A549 (cell line): ENCODE results near the gene IGFBP4. TPM values are rescaled to one million over a fixed set of nuclear protein-coding genes. Genes with fewer than 3 reads are reported as not detected.

Experiments
- ATAC-seq, 2 experiments: fragments of 200-7000 bp in 1 of 2; fragments of >200 bp in 1 of 2; cut with Nextera tagmentation in 1 of 2; cut with Tn5 transposase in 1 of 2; 3 replicates each; pipeline versions ENCODE4 v1.8.0 to v1.9.1; 2018 to 2020; ENCODE audit warnings: mild to moderate bottlenecking in 1 of 2, moderate library complexity in 1 of 2
- CTCF ChIA-PET: fragments of 300-600 bp; sonication (Branson Sonifier 250); formaldehyde crosslinking; extraction: SDS; loops from one replicate; lab custom pipeline; 2021; ENCODE audit warnings: antibody characterized with exemption, inconsistent platforms; lab: Yijun Ruan, JAX
- POLR2A ChIA-PET: fragments of 350-600 bp; formaldehyde crosslinking; extraction: SDS; loops from one replicate; lab custom pipeline; 2021; ENCODE audit warnings: antibody characterized with exemption, inconsistent platforms; lab: Yijun Ruan, JAX
- DNase-seq, 2 experiments: peaks; one replicate each; pipeline versions ENCODE4 v3.0.0 to v3.0.0-alpha.2; 2011 to 2016; ENCODE audit warnings: low read depth in 1 of 2, low spot score in 1 of 2
- FAIRE-seq: peaks from 2 replicates; lab custom pipeline; 2011; peaks lifted over from hg19 to GRCh38; lab: Jason Lieb, UNC
- H3K27ac ChIP-seq, 2 experiments: fragments of >200 bp; sonication (Bioruptor Twin); formaldehyde crosslinking; 3 replicates each; pipeline ENCODE4 v1.5.1; 2016 to 2017
- H3K4me1 ChIP-seq: fragments of >200 bp; sonication (Bioruptor Twin); formaldehyde crosslinking; 3 replicates; pipeline ENCODE4 v1.6.1; 2016
- H3K4me2 ChIP-seq: fragments of >200 bp; sonication (Bioruptor Twin); formaldehyde crosslinking; 3 replicates; pipeline ENCODE4 v1.6.1; 2016
- H3K4me3 ChIP-seq: fragments of >200 bp; sonication (Bioruptor Twin); formaldehyde crosslinking; 3 replicates; pipeline ENCODE4 v1.5.1; 2016
- H3K9me3 ChIP-seq: fragments of >200 bp; sonication (Bioruptor Twin); formaldehyde crosslinking; 3 replicates; pipeline ENCODE4 v1.6.1; 2016
- ATOH8 ChIP-seq: fragments of 250-450 bp; sonication (Bioruptor Pico); IDR thresholded peaks from 2 replicates; pipeline ENCODE4 v1.5.0; 2020; ENCODE audit warnings: low read depth, mild to moderate bottlenecking, moderate library complexity
- BCL3 ChIP-seq: fragments of >200 bp; sonication (Bioruptor Twin); formaldehyde crosslinking; IDR thresholded peaks from 3 replicates; pipeline ENCODE4 v1.6.1; 2016
- BHLHE40 ChIP-seq: IDR thresholded peaks from 2 replicates; pipeline ENCODE4 v1.6.1; 2012; ENCODE audit warnings: low read depth, low read length, inconsistent platforms
- CBX2 ChIP-seq: fragments of 200-600 bp; sonication (generic); IDR thresholded peaks from 2 replicates; pipeline ENCODE4 v1.6.1; 2016; ENCODE audit warnings: low read depth, mild to moderate bottlenecking, borderline replicate concordance
- CBX8 ChIP-seq: fragments of 200-600 bp; sonication (generic); IDR thresholded peaks from 2 replicates; pipeline ENCODE4 v1.6.1; 2016
- CHD4 ChIP-seq: fragments of 200-600 bp; sonication (generic); IDR thresholded peaks from 2 replicates; pipeline ENCODE4 v1.6.1; 2016; ENCODE audit warnings: antibody characterized with exemption, mild to moderate bottlenecking, borderline replicate concordance
- EHF ChIP-seq: fragments of 250-450 bp; sonication (Bioruptor Pico); IDR thresholded peaks from 2 replicates; pipeline ENCODE4 v1.5.0; 2020; ENCODE audit warnings: mild to moderate bottlenecking
- GATA3 ChIP-seq: IDR thresholded peaks from 2 replicates; pipeline ENCODE4 v1.6.1; 2012; ENCODE audit warnings: borderline replicate concordance
- HEYL ChIP-seq: fragments of 250-450 bp; sonication (Bioruptor Pico); IDR thresholded peaks from 2 replicates; pipeline ENCODE4 v1.8.0; 2021; ENCODE audit warnings: mild to moderate bottlenecking, moderate library complexity
- HMGXB4 ChIP-seq: fragments of 250-450 bp; sonication (Bioruptor Pico); IDR thresholded peaks from 2 replicates; pipeline ENCODE4 v1.5.0; 2021; ENCODE audit warnings: mild to moderate bottlenecking, moderate library complexity, borderline replicate concordance
- HOXB13 ChIP-seq: fragments of 250-450 bp; sonication (Bioruptor Pico); IDR thresholded peaks from 2 replicates; pipeline ENCODE4 v1.5.0; 2020; ENCODE audit warnings: low read depth, mild to moderate bottlenecking, moderate library complexity
- HOXB5 ChIP-seq: fragments of 250-450 bp; sonication (Bioruptor Pico); IDR thresholded peaks from 2 replicates; pipeline ENCODE4 v1.5.0; 2020; ENCODE audit warnings: mild to moderate bottlenecking, moderate library complexity
- JUN ChIP-seq, 2 experiments: fragments of >200 bp; sonication (Bioruptor Twin); formaldehyde crosslinking; IDR thresholded peaks; 2 replicates in 1 of 2; 3 replicates in 1 of 2; pipeline ENCODE4 v1.6.1; 2016 to 2017
- JUNB ChIP-seq: fragments of >200 bp; sonication (Bioruptor Twin); formaldehyde crosslinking; IDR thresholded peaks from 2 replicates; pipeline ENCODE4 v1.6.1; 2016
- MAFK ChIP-seq: fragments of 450-650 bp; IDR thresholded peaks from 2 replicates; pipeline ENCODE4 v1.6.1; 2014; ENCODE audit not compliant: partially characterized antibody
- MAX ChIP-seq: IDR thresholded peaks from 2 replicates; pipeline ENCODE4 v1.6.1; 2012
- MAZ ChIP-seq: fragments of 150-350 bp; IDR thresholded peaks from 2 replicates; pipeline ENCODE4 v1.6.1; 2014; ENCODE audit warnings: antibody characterized with exemption, low read depth, low read length, borderline replicate concordance
- MYC ChIP-seq: IDR thresholded peaks from 2 replicates; pipeline ENCODE4 v1.6.1; 2012; ENCODE audit warnings: mild to moderate bottlenecking, inconsistent platforms, low read length, improper control_type of control experiment, borderline replicate concordance
- NFE2L2 ChIP-seq: fragments of 150-350 bp; conservative IDR thresholded peaks from 2 replicates; pipeline ENCODE4 v1.6.1; 2014; ENCODE audit warnings: low read length
- NR3C1 ChIP-seq: fragments of >200 bp; sonication (Bioruptor Twin); formaldehyde crosslinking; IDR thresholded peaks from 3 replicates; pipeline ENCODE4 v1.6.1; 2017
- PBX3 ChIP-seq: IDR thresholded peaks from 2 replicates; pipeline ENCODE4 v1.6.1; 2012
- POLR2AphosphoS2 ChIP-seq: conservative IDR thresholded peaks from 2 replicates; pipeline ENCODE4 v1.6.1; 2012; ENCODE audit warnings: low read length, improper control_type of control experiment, inconsistent platforms
- RFX5 ChIP-seq: fragments of 450-650 bp; IDR thresholded peaks from 2 replicates; pipeline ENCODE4 v1.7.1; 2014; ENCODE audit warnings: antibody characterized with exemption, mild to moderate bottlenecking, moderate library complexity
- SREBF2 ChIP-seq: fragments of 450-650 bp; IDR thresholded peaks from 2 replicates; pipeline ENCODE4 v1.6.1; 2014; ENCODE audit warnings: mild to moderate bottlenecking, moderate library complexity
- TP53 ChIP-seq: fragments of 250-450 bp; sonication (Bioruptor Pico); IDR thresholded peaks from 2 replicates; pipeline ENCODE4 v1.5.0; 2021; ENCODE audit warnings: mild to moderate bottlenecking, moderate library complexity
- USF2 ChIP-seq: fragments of 450-650 bp; IDR thresholded peaks from 2 replicates; pipeline ENCODE4 v1.6.1; 2014; ENCODE audit warnings: antibody characterized with exemption
- ZC3H11A ChIP-seq: fragments of 450-650 bp; IDR thresholded peaks from 2 replicates; pipeline ENCODE4 v1.6.1; 2014; ENCODE audit warnings: antibody characterized with exemption, mild to moderate bottlenecking
- WGBS: methylation state at CpG from one replicate; pipeline ENCODE4 v1.1.6; 2017; ENCODE audit errors: missing lambda C conversion rate; 5-methylcytosine and 5-hydroxymethylcytosine counted together
- polyA plus RNA-seq, 4 experiments: library from polyadenylated mRNA; depleted of rRNA in 3 of 4; stranded (reverse); fragments of >200 nt; fragmentation: RNase III in 1 of 4; extraction: RNeasy Plus Mini Kit Qiagen cat#74134 plus additional on column Dnase treatment in 1 of 4; gene quantifications; 2 replicates in 3 of 4; 3 replicates in 1 of 4; pipeline ENCODE4 v1.2.3, GENCODE V29; 2011 to 2017

The IGFBP4 gene
- polyA plus RNA-seq, 2 of the 4 experiments (the other 2 are of a cell fraction), result 1,080 to 1,829 TPM

- TF ChIP-seq HOXB13 (CRISPR knock-in tag), result no peak
- no peak for TF ChIP-seq HMGXB4 (CRISPR knock-in tag)
- no peak; the same call in none of the 2 replicates for TF ChIP-seq MAX
These were observed 994 bp downstream of the IGFBP4 start (continued) for GRCh38 chr17:40443988-40444899.

- H3K4me2 ChIP-seq, result peak overlapping the region; percentile 91
- peak overlapping the region; percentile 98 for H3K27ac ChIP-seq
- ATAC-seq (peak in 1 of 2 experiments; percentile 1; a peak in 1 of 6 replicates), DNase-seq (peak; percentile 60 to 78), FAIRE-seq (no peak)
- peak overlapping the region; percentile 78 for H3K4me3 ChIP-seq
- TF ChIP-seq BCL3 (no peak), EHF (CRISPR knock-in tag) (no peak), CBX8 (no peak), POLR2AphosphoS2 (0 out of 2 replicates have a peak, but pooled peaks have one; percentile 42), USF2 (peak; percentile 55; the same call in 1 of the 2 replicates), HEYL (CRISPR knock-in tag) (no peak), GATA3 (peak; percentile 9; the same call in 1 of the 2 replicates), TP53 (CRISPR knock-in tag) (no peak), BHLHE40 (no peak), NR3C1 (no peak), SREBF2 (no peak), JUNB (no peak), PBX3 (no peak), NFE2L2 (no peak), JUN (IDR thresholded peaks at IDR 0.05) (peak in 1 of 2 experiments; percentile 44; a peak in 2 of 5 replicates), MAX (0 out of 2 replicates have a peak, but pooled peaks have one; percentile 33), RFX5 (no peak), CBX2 (no peak), MAFK (no peak), MYC (no peak), CHD4 (no peak), ZC3H11A (no peak), ATOH8 (no peak), HOXB5 (no peak), MAZ (no peak)
- POLR2A ChIA-PET, result interaction anchor here (0.5 to 1.2 kb wide), 6 partner anchors 8 to 1462 kb away, joined by 3 to 4 read pairs (median 4); partner anchors contain the start of gene TOP2A
- peaks cover 52% of the 10 kb centered on the region for H3K4me1 ChIP-seq
- 7% methylated on average over 11 of the region's 11 CpGs for WGBS
- H3K9me3 ChIP-seq, result no peaks in the 10 kb centered on the region
- CTCF ChIA-PET, result interaction anchor here (0.7 to 37.5 kb wide), 11 partner anchors 12 to 115 kb away, joined by 3 to 822 read pairs (median 11); no protein-coding TSS in a partner anchor
These were observed 2.7 kb downstream of the IGFBP4 start for GRCh38 chr17:40445751-40446468.
